Stomach (tissue), 4 donors: Measurements from ENCODE around the gene IKZF1.

Experiments used
- EP300 ChIP-seq: sonication (generic); formaldehyde crosslinking; IDR thresholded peaks from one replicate; pipeline ENCODE4 v1.6.1; 2017; ENCODE audit warnings: antibody characterized with exemption
- POLR2A ChIP-seq, 4 donors: fragments of 450-650 bp; IDR thresholded peaks; one replicate each; pipeline ENCODE4 v1.6.1; 2016; ENCODE audit warnings: antibody characterized with exemption in 4 of 4, control low read depth in 2 of 4, mild to moderate bottlenecking in 1 of 4, moderate library complexity in 1 of 4
- POLR2AphosphoS5 ChIP-seq, 3 donors: sonication (generic); formaldehyde crosslinking; IDR thresholded peaks; one replicate each; pipeline ENCODE4 v1.6.1; 2016; ENCODE audit warnings: antibody characterized with exemption in 3 of 3
- TF ChIP-seq, protein P1 (sequence below), 7 experiments: fragments of 450-650 bp in 4 of 7; fragments of 200-600 bp in 3 of 7; sonication (generic) in 3 of 7; IDR thresholded peaks; one replicate each; pipeline ENCODE4 v1.5.1; 2016 to 2019; ENCODE audit warnings: antibody characterized with exemption in 7 of 7, control low read depth in 2 of 7, mild to moderate bottlenecking in 1 of 7

- TF ChIP-seq, protein P1, sequence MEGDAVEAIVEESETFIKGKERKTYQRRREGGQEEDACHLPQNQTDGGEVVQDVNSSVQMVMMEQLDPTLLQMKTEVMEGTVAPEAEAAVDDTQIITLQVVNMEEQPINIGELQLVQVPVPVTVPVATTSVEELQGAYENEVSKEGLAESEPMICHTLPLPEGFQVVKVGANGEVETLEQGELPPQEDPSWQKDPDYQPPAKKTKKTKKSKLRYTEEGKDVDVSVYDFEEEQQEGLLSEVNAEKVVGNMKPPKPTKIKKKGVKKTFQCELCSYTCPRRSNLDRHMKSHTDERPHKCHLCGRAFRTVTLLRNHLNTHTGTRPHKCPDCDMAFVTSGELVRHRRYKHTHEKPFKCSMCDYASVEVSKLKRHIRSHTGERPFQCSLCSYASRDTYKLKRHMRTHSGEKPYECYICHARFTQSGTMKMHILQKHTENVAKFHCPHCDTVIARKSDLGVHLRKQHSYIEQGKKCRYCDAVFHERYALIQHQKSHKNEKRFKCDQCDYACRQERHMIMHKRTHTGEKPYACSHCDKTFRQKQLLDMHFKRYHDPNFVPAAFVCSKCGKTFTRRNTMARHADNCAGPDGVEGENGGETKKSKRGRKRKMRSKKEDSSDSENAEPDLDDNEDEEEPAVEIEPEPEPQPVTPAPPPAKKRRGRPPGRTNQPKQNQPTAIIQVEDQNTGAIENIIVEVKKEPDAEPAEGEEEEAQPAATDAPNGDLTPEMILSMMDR (IDR thresholded peaks at IDR 0.05), result no peak
- TF ChIP-seq POLR2A (IDR thresholded peaks at IDR 0.05), result no peak
- no peak for TF ChIP-seq EP300
- no peak for TF ChIP-seq POLR2AphosphoS5 (IDR thresholded peaks at IDR 0.05)
Measured at GRCh38 chr7:50265968-50266634, 38.4 kb upstream of the IKZF1 start.
